ENCODE data around the gene SIAH3.

Gene SIAH3

GRCh38 chr13:45895881-45896280 is 44.3 kb upstream of the SIAH3 start (continued):
- no peak for TF ChIP-seq ZBTB11 (tag by site-specific recombination; conservative IDR thresholded peaks at IDR 0.05; ENCODE audit: low read depth)

GRCh38 chr13:45892513-45892912 is 41.0 kb upstream of the SIAH3 start:
- CTCF ChIA-PET: no interaction called here
- TF ChIP-seq ZNF174 (tag by site-specific recombination; IDR thresholded peaks at IDR 0.05) (no peak), ZNF560 (tag by site-specific recombination; IDR thresholded peaks at IDR 0.05; ENCODE audit: borderline replicate concordance) (no peak), ZNF324 (tag by site-specific recombination; IDR thresholded peaks at IDR 0.05) (no peak), ZEB2 (tag by site-specific recombination; IDR thresholded peaks at IDR 0.05) (no peak), ZNF639 (tag by site-specific recombination; IDR thresholded peaks at IDR 0.05) (no peak), ZNF138 (tag by site-specific recombination; IDR thresholded peaks at IDR 0.05; ENCODE audit: borderline replicate concordance) (no peak), SCRT1 (tag by site-specific recombination; IDR thresholded peaks at IDR 0.05; ENCODE audit: borderline replicate concordance) (peak; percentile 31; the same call in 1 of the 2 replicates), ZNF629 (tag by site-specific recombination; IDR thresholded peaks at IDR 0.05) (no peak), ZNF596 (tag by site-specific recombination; IDR thresholded peaks at IDR 0.05) (no peak), ZNF155 (tag by site-specific recombination; IDR thresholded peaks at IDR 0.05) (no peak), GLI4 (tag by site-specific recombination; IDR thresholded peaks at IDR 0.05) (no peak), ZNF645 (tag by site-specific recombination; IDR thresholded peaks at IDR 0.05) (no peak), ZNF530 (tag by site-specific recombination; IDR thresholded peaks at IDR 0.05; ENCODE audit: low read depth) (no peak), SCRT2 (tag by site-specific recombination; IDR thresholded peaks at IDR 0.05) (peak; percentile 86)

GRCh38 chr13:45889590-45890243 is 38.2 kb upstream of the SIAH3 start:
- Histone ChIP-seq H3K4me1 (ENCODE audit: control insufficient read depth, insufficient read depth, low read length) (no peaks in the 10 kb centered on the region), H3K9me3 (ENCODE audit: control insufficient read depth, insufficient read depth, low read depth, low read length) (no peaks in the 10 kb centered on the region), H3K27ac (ENCODE audit: extremely low read depth, low read depth, low read length) (no peak overlapping the region), H3K4me3 (ENCODE audit: low read depth, low read length) (no peak overlapping the region), H3K36me3 (ENCODE audit: control insufficient read depth in 2 of 2, insufficient read depth in 1 of 2, low read length in 2 of 2) (no peaks in the 10 kb centered on the region)
- CTCF ChIA-PET: interaction anchor here (1.1 kb wide), 1 partner anchor 20 kb away, joined by 3 read pairs; no protein-coding TSS in a partner anchor
- POLR2A ChIA-PET: no interaction called here
- no peak for TF ChIP-seq ZNF398 (tag by site-specific recombination; IDR thresholded peaks at IDR 0.05)
- TF ChIP-seq ZNF433 (tag by site-specific recombination; IDR thresholded peaks at IDR 0.05; ENCODE audit: low read depth): no peak
- no peak for TF ChIP-seq BCL6B (tag by site-specific recombination; IDR thresholded peaks at IDR 0.05)
- no peak for TF ChIP-seq TRIM28 (IDR thresholded peaks at IDR 0.05; ENCODE audit: borderline replicate concordance, low read length)
- TF ChIP-seq KLF7 (tag by site-specific recombination; IDR thresholded peaks at IDR 0.05; ENCODE audit: borderline replicate concordance): no peak
- TF ChIP-seq ZNF426 (tag by site-specific recombination; IDR thresholded peaks at IDR 0.05): no peak
- no peak for TF ChIP-seq ZNF391 (tag by site-specific recombination; IDR thresholded peaks at IDR 0.05; ENCODE audit: borderline replicate concordance, low read depth)
- no peak for TF ChIP-seq ZNF10 (tag by site-specific recombination; IDR thresholded peaks at IDR 0.05)
- TF ChIP-seq SP2 (tag by site-specific recombination; IDR thresholded peaks at IDR 0.05): no peak
- no peak for TF ChIP-seq FEZF1 (tag by site-specific recombination; IDR thresholded peaks at IDR 0.05)

More at GRCh38 chr13:45892513-45892912, 41.0 kb upstream of the SIAH3 start:
- Histone ChIP-seq H3K9me3 (ENCODE audit: control insufficient read depth, insufficient read depth, low read depth, low read length) (no peaks in the 10 kb centered on the region), H3K4me3 (ENCODE audit: low read depth, low read length) (no peak overlapping the region), H3K4me1 (ENCODE audit: control insufficient read depth, insufficient read depth, low read length) (no peaks in the 10 kb centered on the region), H3K36me3 (ENCODE audit: control insufficient read depth in 2 of 2, insufficient read depth in 1 of 2, low read length in 2 of 2) (no peaks in the 10 kb centered on the region), H3K27ac (ENCODE audit: extremely low read depth, low read depth, low read length) (no peak overlapping the region)
- POLR2A ChIA-PET: interaction anchor here (0.6 kb wide), 1 partner anchor 19 kb away, joined by 3 read pairs; no protein-coding TSS in a partner anchor
